Superior temporal gyrus (tissue), 1 donor: ENCODE data around the gene TBPL2.
"Not testable (repeated sequence)": the region's sequence is repeated elsewhere in the genome, so short reads cannot be mapped to it uniquely, and the experiment has no call there.

ENCODE experiments used
- DNase-seq: peaks from one replicate; pipeline ENCODE4 v3.0.0-alpha.2; 2016; ENCODE audit errors: extremely low spot score

The TBPL2 gene

GRCh38 chr14:55440385-55440784 lies at the start of gene TBPL2:
Gene TBPL2 (minus strand): TSS chr14:55440616. CDS start chr14:55440449, 167 bp downstream.
- DNase-seq = no peak

GRCh38 chr14:55488204-55488603 lies 47.8 kb upstream of the TBPL2 start:
- DNase-seq = no peak

- DNase-seq = no peak
Measured at GRCh38 chr14:55482936-55483605, 42.7 kb upstream of the TBPL2 start.

- DNase-seq = no peak
Measured at GRCh38 chr14:55481769-55482168, 41.4 kb upstream of the TBPL2 start.

GRCh38 chr14:55477680-55478079 lies 37.3 kb upstream of the TBPL2 start:
- DNase-seq = no peak

GRCh38 chr14:55476448-55476847 lies 36.0 kb upstream of the TBPL2 start:
- not testable (repeated sequence) for DNase-seq

GRCh38 chr14:55473786-55474185 lies 33.4 kb upstream of the TBPL2 start:
- DNase-seq = no peak

- DNase-seq = no peak
Measured at GRCh38 chr14:55470025-55470424, 29.6 kb upstream of the TBPL2 start.

GRCh38 chr14:55467307-55467706 lies 26.9 kb upstream of the TBPL2 start:
- no peak for DNase-seq

GRCh38 chr14:55458800-55459515 lies 18.5 kb upstream of the TBPL2 start:
- no peak for DNase-seq

GRCh38 chr14:55457496-55457895 lies 17.1 kb upstream of the TBPL2 start:
- DNase-seq = no peak

GRCh38 chr14:55456411-55456810 lies 16.0 kb upstream of the TBPL2 start:
- not testable (repeated sequence) for DNase-seq

- DNase-seq = peak; percentile 53
Measured at GRCh38 chr14:55454264-55455002, 14.0 kb upstream of the TBPL2 start.

GRCh38 chr14:55451950-55452349 lies 11.5 kb upstream of the TBPL2 start:
- DNase-seq = no peak

GRCh38 chr14:55451398-55451797 lies 11.0 kb upstream of the TBPL2 start:
- DNase-seq = no peak

GRCh38 chr14:55450987-55451386 lies 10.6 kb upstream of the TBPL2 start:
- no peak for DNase-seq

GRCh38 chr14:55450539-55450938 lies 10.1 kb upstream of the TBPL2 start:
- DNase-seq = no peak

- DNase-seq = no peak
Measured at GRCh38 chr14:55450124-55450523, 9.7 kb upstream of the TBPL2 start.

GRCh38 chr14:55449116-55449515 lies 8.7 kb upstream of the TBPL2 start:
- no peak for DNase-seq

- no peak for DNase-seq
Measured at GRCh38 chr14:55448141-55448614, 7.8 kb upstream of the TBPL2 start.

GRCh38 chr14:55446833-55447232 lies 6.4 kb upstream of the TBPL2 start:
- no peak for DNase-seq

GRCh38 chr14:55446127-55446736 lies 5.8 kb upstream of the TBPL2 start:
- peak; percentile 88 for DNase-seq
